GM12864 (cell line): ENCODE measurements around the gene SNX18.
"Not testable (repeated sequence)": the region's sequence is repeated elsewhere in the genome, so short reads cannot be mapped to it uniquely, and the experiment has no call there.

Experiments used
- DNase-seq: peaks from one replicate; pipeline ENCODE4 v3.0.0-alpha.2; 2011; ENCODE audit warnings: low read depth
- H3K4me3 ChIP-seq: 2 replicates; pipeline ENCODE4 v1.5.1; 2011; ENCODE audit warnings: mild to moderate bottlenecking, low read depth, low read length, control low read depth
- CTCF ChIP-seq: IDR thresholded peaks from 2 replicates; pipeline ENCODE4 v1.5.1; 2011; ENCODE audit warnings: low read depth, mild to moderate bottlenecking, moderate library complexity, low read length, control low read depth, inconsistent platforms; ENCODE audit errors: missing control alignments

Gene SNX18

GRCh38 chr5:54480296-54480695 is 37.3 kb upstream of the SNX18 start:
- DNase-seq, result no peak
- H3K4me3 ChIP-seq, result no peak overlapping the region
- no peak for TF ChIP-seq CTCF

GRCh38 chr5:54484219-54484894 is 33.2 kb upstream of the SNX18 start:
- no peak overlapping the region for H3K4me3 ChIP-seq
- TF ChIP-seq CTCF, result no peak
- no peak for DNase-seq

- H3K4me3 ChIP-seq, DNase-seq: not testable (repeated sequence)
Measured at GRCh38 chr5:54485659-54486058, 31.9 kb upstream of the SNX18 start.

- H3K4me3 ChIP-seq, DNase-seq: not testable (repeated sequence)
Measured at GRCh38 chr5:54489648-54489979, 27.9 kb upstream of the SNX18 start.

GRCh38 chr5:54491326-54491725 is 26.2 kb upstream of the SNX18 start:
- no peak for TF ChIP-seq CTCF
- DNase-seq, result no peak
- H3K4me3 ChIP-seq, result no peak overlapping the region

- no peak overlapping the region for H3K4me3 ChIP-seq
- no peak for TF ChIP-seq CTCF
- DNase-seq, result no peak
Measured at GRCh38 chr5:54492178-54492577, 25.4 kb upstream of the SNX18 start.

GRCh38 chr5:54495027-54495426 is 22.5 kb upstream of the SNX18 start:
- no peak overlapping the region for H3K4me3 ChIP-seq
- no peak for TF ChIP-seq CTCF
- DNase-seq, result no peak

GRCh38 chr5:54514291-54514690 is 3.3 kb upstream of the SNX18 start:
- no peak for DNase-seq
- no peak for TF ChIP-seq CTCF
- no peak overlapping the region for H3K4me3 ChIP-seq
